ENCODE measurements around the gene TRAPPC14.

The TRAPPC14 gene

GRCh38 chr7:100122067-100122466 is 36.5 kb downstream of the TRAPPC14 start:
- no peak for DNase-seq

DNA sequence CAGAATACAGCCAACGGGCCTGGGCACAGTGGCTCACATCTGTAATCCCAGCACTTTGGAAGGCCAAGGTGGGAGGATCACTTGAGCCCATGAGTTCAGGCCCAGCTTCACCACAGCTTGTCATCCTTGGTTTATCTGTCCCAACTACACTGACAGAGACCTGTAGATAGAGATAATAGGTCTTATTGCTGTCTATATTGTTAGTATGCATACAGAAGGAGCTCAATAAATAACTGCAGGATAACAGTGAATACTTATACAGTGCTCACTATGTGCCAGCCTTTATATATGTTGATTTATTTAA is 37.8 kb downstream of the TRAPPC14 start:
- DNase-seq: no peak

DNA sequence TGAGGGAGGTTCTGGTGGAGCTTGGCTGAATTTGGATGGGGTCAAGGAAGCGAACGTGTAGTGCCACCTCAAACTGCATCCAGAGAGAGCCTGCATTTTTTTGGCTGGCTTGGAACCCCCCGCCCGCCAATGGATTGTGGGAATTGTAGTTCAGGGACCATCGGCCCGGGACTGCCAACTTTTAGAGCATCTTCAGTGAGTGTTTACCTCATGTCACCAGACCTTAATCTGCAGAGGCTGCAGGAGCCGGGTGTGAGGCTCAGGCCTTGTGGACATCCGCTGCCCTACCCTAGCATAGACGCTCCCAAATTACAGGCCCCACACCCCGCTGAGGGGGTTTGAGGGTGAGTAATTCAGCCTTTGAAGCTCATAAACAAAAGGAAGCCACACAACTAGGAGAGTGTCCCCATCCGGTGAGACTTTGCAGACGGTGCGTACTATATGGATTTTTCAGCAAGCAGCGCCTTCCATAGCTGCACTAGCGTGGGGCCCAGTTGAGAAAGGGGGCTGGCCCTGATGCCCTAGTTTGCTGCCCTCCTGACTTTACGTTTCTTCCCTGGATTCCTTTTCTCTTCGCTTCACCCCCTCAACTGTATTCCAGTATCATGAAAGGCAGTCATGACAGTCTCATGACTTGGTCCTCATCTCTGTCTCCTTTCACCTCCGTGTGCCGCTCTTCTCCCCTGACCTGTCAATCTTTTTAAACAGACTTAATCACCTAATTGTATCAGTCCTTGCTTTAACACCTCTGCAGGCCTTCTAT is 38.4 kb downstream of the TRAPPC14 start:
- DNase-seq: peak; percentile 72

GRCh38 chr7:100119072-100119969 is 39.2 kb downstream of the TRAPPC14 start, which contains the start of the genes CNPY4 and TAF6:
CNPY4 (plus strand) TSS chr7:100119634; CDS start chr7:100119745, 111 bp downstream.
TAF6 (minus strand) TSS chr7:100119358; CDS start chr7:100114209, 5,149 bp downstream.
- peak; percentile 94 for DNase-seq

- DNase-seq: no peak
Measured at GRCh38 chr7:100118388-100119071, 40.0 kb downstream of the TRAPPC14 start.

GRCh38 chr7:100115026-100115425 is 43.5 kb downstream of the TRAPPC14 start:
- no peak for DNase-seq

GRCh38 chr7:100111914-100112313 is 46.6 kb downstream of the TRAPPC14 start:
- DNase-seq: no peak

- no peak for DNase-seq
Measured at GRCh38 chr7:100111156-100111555, 47.4 kb downstream of the TRAPPC14 start.

DNA sequence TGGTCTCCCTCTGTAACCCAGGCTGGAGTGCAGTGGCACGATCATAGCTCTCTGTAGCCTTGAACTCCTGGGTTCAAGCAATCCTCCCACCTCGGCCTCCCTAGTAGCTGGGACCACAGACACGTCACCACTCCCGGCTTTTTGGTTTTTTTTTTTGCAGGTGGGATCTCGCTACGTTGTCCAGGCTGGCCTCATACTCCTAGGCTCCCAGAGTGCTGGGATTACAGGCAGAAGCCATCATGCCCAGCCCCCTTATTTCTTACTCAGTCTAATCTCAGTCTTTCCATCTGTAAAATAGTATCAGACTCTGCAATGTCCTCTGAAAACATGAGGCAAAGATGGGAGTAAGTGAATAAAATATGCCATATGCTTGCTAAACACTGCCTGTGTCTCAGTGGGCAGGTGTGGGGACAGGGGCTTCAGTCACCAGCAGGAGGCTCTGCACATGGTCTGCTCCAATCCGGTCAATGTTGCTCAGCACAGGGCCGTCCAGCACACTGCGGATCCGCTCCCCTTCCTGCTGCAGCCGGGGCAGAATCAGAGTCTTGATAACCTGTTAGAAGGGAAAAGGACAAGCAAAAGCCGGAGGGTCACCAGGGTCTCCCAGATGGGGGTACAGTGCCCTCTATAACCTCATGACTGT is 48.9 kb downstream of the TRAPPC14 start:
- no peak for DNase-seq

DNA sequence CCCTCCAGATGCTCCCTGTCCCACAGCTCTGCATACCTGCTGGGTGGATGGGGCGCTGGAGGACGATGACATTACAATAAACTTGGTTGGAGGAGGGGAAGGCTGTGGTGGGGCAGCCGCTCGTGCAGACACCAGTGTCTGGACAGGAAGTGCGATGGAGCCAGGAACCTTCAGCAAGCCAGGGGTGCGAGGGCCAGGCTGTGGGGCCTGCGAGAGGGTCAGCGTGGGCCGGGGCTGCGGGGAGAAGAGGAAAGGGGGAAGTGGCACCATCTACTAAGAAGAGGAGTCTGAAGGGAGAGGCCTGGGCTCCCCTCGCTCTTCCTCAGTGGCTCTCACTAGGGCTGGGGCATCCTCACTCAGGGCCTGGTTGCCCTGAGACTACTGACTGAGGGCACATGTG is 50.6 kb downstream of the TRAPPC14 start:
- no peak for DNase-seq

DNA sequence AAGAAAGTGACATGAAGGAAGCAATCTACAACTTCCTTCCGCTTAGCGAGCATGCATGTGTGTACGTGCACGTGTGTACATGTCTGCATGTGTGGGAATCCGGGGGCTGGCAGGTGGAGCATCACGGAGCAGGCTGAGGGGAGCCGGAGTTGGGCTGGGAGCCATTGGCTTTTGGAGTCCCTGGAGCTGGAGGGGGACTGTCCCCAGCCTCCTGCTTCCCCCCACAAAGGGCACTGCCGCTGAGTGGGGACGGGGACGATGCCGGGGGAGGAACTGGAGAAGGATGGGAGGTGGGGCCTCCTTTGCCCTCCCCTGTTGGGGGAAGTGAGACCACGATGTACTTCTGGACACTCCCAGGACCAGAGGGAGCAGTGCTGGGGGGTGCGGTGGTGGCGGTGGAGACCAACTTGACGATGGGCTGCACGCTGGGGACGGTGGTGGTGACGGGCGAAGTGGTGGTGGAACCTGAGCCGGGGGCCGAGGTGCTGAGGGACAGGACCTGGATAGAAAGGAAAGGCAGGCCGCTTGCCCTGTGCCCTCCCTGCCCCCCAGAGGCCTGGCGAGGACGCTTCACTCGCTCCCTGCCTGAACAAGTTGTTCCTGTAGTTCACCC is 51.3 kb downstream of the TRAPPC14 start:
- DNase-seq: no peak

- DNase-seq: no peak
Measured at GRCh38 chr7:100106633-100107032, 51.9 kb downstream of the TRAPPC14 start.

DNA sequence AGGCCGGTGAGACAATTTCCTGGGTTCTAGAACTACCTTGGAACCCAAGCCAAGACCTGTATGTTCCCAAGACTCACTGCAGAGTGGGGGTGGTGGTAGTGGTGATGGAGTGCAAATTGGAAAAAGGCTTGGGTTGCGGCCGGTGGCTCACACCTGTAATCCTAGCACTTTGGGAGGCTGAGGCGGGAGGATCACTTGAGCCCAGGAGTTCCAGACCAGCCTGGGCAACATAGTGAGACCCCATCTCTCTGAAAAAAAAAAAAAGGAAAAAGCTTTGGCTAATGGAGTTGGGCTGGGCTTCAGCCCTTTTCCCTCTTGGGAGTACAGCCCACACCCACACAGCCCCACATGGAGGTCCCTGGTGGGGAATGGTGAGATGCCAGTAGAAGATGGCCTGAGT is 53.0 kb downstream of the TRAPPC14 start:
- DNase-seq: no peak

Data from EL (cell line).